ENCODE data around the gene POMC. TPM values are rescaled to one million over a fixed set of nuclear protein-coding genes. Genes with fewer than 3 reads are reported as not detected.

Gene POMC
- total RNA-seq, 1 experiment from 2014 or later = not detected

DNA sequence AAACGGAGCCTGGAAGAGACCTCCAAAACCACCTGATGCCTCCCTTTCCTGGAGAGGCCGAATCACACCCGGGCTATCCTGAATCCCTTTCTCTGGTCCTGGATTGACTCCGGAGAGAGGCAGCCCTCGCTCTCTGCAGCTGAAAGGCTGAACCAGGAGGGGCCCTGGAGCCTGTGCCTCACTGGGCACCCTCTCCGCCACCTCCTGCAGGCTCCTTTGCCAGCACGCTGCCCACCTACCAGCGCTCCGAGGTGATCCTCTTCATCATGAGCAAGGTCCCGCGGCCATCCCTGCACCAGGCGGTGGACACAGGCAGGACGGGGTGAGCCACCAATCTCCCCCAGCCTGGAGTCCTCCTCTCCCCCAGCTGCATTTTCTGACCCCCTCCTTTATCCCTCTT lies 35.7 kb downstream of the POMC start:
- H3K36me3 Mint-ChIP-seq (ENCODE audit: insufficient read depth, unreplicated experiment) = no peaks in the 10 kb centered on the region
- peaks cover 76% of the 10 kb centered on the region for H3K27me3 Mint-ChIP-seq (ENCODE audit: insufficient read depth, unreplicated experiment)
- TF ChIP-seq, protein P1, sequence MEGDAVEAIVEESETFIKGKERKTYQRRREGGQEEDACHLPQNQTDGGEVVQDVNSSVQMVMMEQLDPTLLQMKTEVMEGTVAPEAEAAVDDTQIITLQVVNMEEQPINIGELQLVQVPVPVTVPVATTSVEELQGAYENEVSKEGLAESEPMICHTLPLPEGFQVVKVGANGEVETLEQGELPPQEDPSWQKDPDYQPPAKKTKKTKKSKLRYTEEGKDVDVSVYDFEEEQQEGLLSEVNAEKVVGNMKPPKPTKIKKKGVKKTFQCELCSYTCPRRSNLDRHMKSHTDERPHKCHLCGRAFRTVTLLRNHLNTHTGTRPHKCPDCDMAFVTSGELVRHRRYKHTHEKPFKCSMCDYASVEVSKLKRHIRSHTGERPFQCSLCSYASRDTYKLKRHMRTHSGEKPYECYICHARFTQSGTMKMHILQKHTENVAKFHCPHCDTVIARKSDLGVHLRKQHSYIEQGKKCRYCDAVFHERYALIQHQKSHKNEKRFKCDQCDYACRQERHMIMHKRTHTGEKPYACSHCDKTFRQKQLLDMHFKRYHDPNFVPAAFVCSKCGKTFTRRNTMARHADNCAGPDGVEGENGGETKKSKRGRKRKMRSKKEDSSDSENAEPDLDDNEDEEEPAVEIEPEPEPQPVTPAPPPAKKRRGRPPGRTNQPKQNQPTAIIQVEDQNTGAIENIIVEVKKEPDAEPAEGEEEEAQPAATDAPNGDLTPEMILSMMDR (IDR thresholded peaks at IDR 0.05; ENCODE audit: unreplicated experiment) = no peak
- ChIA-PET POLR2A (no interaction called here), CTCF (interaction anchor here (0.6 to 11.5 kb wide), 4 partner anchors 16 to 723 kb away, joined by 3 to 100 read pairs (median 4); no protein-coding TSS in a partner anchor)
- no peak for DNase-seq (ENCODE audit: unreplicated experiment)
- H3K4me3 Mint-ChIP-seq (ENCODE audit: unreplicated experiment) = no peak overlapping the region
- no peaks in the 10 kb centered on the region for H3K4me1 Mint-ChIP-seq (ENCODE audit: insufficient read depth, unreplicated experiment)
- no peaks in the 10 kb centered on the region for H3K9me3 Mint-ChIP-seq (ENCODE audit: unreplicated experiment)
- H3K27ac Mint-ChIP-seq (ENCODE audit: low read depth, unreplicated experiment) = no peak overlapping the region
- BruUV-seq (replicated peaks) = no TSS peak
- intact Hi-C loops (cut with micrococcal nuclease) = no loop called here

DNA sequence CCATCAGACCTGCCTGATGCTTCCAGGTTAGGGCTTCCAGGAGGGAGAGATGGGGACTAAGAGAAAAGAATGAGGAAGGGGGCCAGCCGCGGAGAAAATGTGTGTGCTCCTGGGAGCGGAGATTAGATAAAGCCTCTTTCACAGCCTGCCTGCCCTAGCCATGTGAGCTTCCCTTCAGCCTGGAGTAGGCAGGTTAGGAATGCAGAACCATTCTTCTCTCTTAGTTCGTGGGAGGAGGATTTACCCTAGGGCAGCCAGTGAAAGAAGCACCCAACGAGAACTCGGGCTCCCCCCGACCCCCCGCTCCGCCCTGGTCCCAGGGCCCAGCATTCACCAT lies 36.1 kb downstream of the POMC start:
- intact Hi-C loops (cut with micrococcal nuclease) = no loop called here
- Mint-ChIP-seq H3K9me3 (ENCODE audit: unreplicated experiment) (no peaks in the 10 kb centered on the region), H3K4me1 (ENCODE audit: insufficient read depth, unreplicated experiment) (no peaks in the 10 kb centered on the region), H3K27ac (ENCODE audit: low read depth, unreplicated experiment) (no peak overlapping the region), H3K36me3 (ENCODE audit: insufficient read depth, unreplicated experiment) (no peaks in the 10 kb centered on the region), H3K4me3 (ENCODE audit: unreplicated experiment) (no peak overlapping the region), H3K27me3 (ENCODE audit: insufficient read depth, unreplicated experiment) (peaks cover 73% of the 10 kb centered on the region)
- ChIA-PET POLR2A (no interaction called here), CTCF (interaction anchor here (0.6 to 11.5 kb wide), 4 partner anchors 157 to 723 kb away, joined by 3 to 100 read pairs (median 23); no protein-coding TSS in a partner anchor)
- DNase-seq (ENCODE audit: unreplicated experiment) = no peak
- no TSS peak for BruUV-seq (replicated peaks)
- TF ChIP-seq, protein P1 (IDR thresholded peaks at IDR 0.05; ENCODE audit: unreplicated experiment) = no peak

DNA sequence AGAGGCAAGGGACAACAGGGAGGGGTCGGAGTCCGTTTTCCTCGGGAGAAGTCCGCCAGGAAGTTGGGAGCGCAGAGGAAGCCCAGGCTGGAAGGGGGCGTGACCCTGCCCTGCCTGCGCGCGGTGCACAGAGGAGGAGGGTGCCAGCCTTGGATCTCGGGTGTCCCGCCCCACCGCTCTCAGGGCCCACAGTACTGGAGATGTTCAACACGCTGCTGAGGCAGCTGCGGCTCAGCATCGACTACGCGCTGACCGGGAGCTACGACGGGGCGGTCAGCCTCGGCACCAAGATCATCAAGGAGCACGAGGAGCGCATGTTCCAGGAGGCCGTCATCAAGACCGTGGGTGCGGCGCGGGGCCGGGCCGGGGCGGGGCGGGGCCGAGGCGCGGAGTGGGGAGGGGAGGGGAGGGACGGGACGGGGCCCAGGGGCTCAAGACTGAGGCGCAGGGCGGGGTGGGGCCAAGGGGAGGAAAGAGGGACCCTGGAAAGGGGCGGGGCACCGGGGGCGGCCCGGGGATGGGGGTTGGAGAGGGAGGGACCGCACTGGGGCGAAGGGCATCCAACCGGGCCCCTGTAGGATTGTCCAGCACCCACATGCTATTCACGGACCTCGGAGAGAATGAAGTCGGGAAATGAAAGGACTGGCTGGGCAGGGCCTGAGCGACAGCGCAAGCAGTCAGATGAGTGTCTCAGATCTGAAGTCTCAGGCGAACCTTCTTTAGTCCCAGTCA lies 36.6 kb downstream of the POMC start:
- ChIA-PET POLR2A (interaction anchor here (1.2 kb wide), 1 partner anchor 8 kb away, joined by 3 read pairs; no protein-coding TSS in a partner anchor), CTCF (interaction anchor here (0.9 to 11.5 kb wide), 5 partner anchors 156 to 723 kb away, joined by 3 to 100 read pairs (median 3); no protein-coding TSS in a partner anchor)
- H3K4me3 Mint-ChIP-seq (ENCODE audit: unreplicated experiment) = no peak overlapping the region
- intact Hi-C loops (cut with micrococcal nuclease) = no loop called here
- no peaks in the 10 kb centered on the region for H3K9me3 Mint-ChIP-seq (ENCODE audit: unreplicated experiment)
- H3K27ac Mint-ChIP-seq (ENCODE audit: low read depth, unreplicated experiment) = no peak overlapping the region
- no TSS peak for BruUV-seq (replicated peaks)
- TF ChIP-seq, protein P1 (IDR thresholded peaks at IDR 0.05; ENCODE audit: unreplicated experiment) = no peak
- no peak for DNase-seq (ENCODE audit: unreplicated experiment)
- H3K36me3 Mint-ChIP-seq (ENCODE audit: insufficient read depth, unreplicated experiment) = no peaks in the 10 kb centered on the region
- H3K4me1 Mint-ChIP-seq (ENCODE audit: insufficient read depth, unreplicated experiment) = no peaks in the 10 kb centered on the region
- H3K27me3 Mint-ChIP-seq (ENCODE audit: insufficient read depth, unreplicated experiment) = peaks cover 67% of the 10 kb centered on the region

DNA sequence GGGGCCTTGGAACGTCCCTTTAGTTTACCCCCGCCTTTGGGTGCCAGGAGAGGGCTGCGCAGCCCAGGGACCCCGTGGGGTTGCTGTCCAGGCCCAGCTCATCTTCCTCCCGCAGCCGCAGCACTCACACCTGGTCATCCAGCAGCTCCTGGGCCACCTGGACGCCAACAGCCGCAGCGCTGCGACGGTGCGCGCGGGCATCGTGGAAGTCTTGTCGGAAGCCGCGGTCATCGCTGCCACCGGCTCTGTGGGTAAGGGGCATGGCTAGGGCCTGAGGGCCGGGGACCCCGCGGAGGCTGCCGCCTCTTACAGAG lies 37.2 kb downstream of the POMC start:
- TF ChIP-seq, protein P1 (IDR thresholded peaks at IDR 0.05; ENCODE audit: unreplicated experiment) = no peak
- Mint-ChIP-seq H3K27ac (ENCODE audit: low read depth, unreplicated experiment) (no peak overlapping the region), H3K36me3 (ENCODE audit: insufficient read depth, unreplicated experiment) (no peaks in the 10 kb centered on the region), H3K4me3 (ENCODE audit: unreplicated experiment) (no peak overlapping the region), H3K27me3 (ENCODE audit: insufficient read depth, unreplicated experiment) (peaks cover 62% of the 10 kb centered on the region), H3K9me3 (ENCODE audit: unreplicated experiment) (no peaks in the 10 kb centered on the region), H3K4me1 (ENCODE audit: insufficient read depth, unreplicated experiment) (no peaks in the 10 kb centered on the region)
- ChIA-PET CTCF (interaction anchor here (0.6 to 11.5 kb wide), 5 partner anchors 109 to 722 kb away, joined by 3 to 100 read pairs (median 3); no protein-coding TSS in a partner anchor), POLR2A (interaction anchor here (1.2 kb wide), 1 partner anchor 9 kb away, joined by 3 read pairs; no protein-coding TSS in a partner anchor)
- intact Hi-C loops (cut with micrococcal nuclease) = no loop called here
- BruUV-seq (replicated peaks) = no TSS peak
- no peak for DNase-seq (ENCODE audit: unreplicated experiment)

Measured in MCF 10A (cell line).